ENCODE results near the gene PALM3.

Gene PALM3

GRCh38 chr19:14080887-14081796, 19.3 kb upstream of the PALM3 start:
- Histone ChIP-seq H3K27me3 (no peaks in the 10 kb centered on the region), H3K27ac (peak overlapping the region; percentile 78), H3K4me2 (peak overlapping the region; percentile 92), H3K9ac (peak overlapping the region; percentile 83), H3K9me3 (no peaks in the 10 kb centered on the region), H3K36me3 (peaks cover 13% of the 10 kb centered on the region), H3K4me3 (peak overlapping the region; percentile 79), H4K20me1 (no peaks in the 10 kb centered on the region), H3K4me1 (peaks cover 40% of the 10 kb centered on the region)
- TF ChIP-seq Cebpa-rat (IDR thresholded peaks at IDR 0.05): no peak; the same call in 1 of the 2 replicates

DNA sequence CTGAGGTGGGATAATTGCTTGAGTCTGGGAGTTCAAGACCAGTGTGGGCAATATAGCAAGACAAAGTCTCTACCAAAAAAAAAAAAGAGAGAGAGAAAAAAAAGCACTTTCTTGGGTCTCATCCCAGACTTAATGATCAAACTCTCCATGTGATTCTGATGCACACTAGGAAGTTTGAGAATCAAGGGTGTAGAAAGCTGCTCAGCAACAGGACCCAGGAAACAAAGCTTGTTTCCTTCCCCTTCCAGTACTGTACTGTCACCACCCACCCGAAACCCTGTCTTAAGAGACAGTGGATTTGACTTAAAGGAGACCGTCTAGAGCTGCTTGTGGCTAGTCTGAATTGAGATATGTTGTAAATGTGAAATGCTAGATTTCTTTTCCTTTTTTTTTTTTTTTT, 16.5 kb upstream of the PALM3 start:
- H3K9me3 ChIP-seq: no peaks in the 10 kb centered on the region
- no peak overlapping the region for H3K9ac ChIP-seq
- peaks cover 17% of the 10 kb centered on the region for H3K27me3 ChIP-seq
- no peaks in the 10 kb centered on the region for H3K36me3 ChIP-seq
- 0 out of 2 replicates have a peak, but pooled peaks cover 7% of the 10 kb centered on the region for H4K20me1 ChIP-seq
- peak overlapping the region; percentile 50 for H3K4me2 ChIP-seq
- H3K4me1 ChIP-seq: peaks cover 63% of the 10 kb centered on the region
- no peak overlapping the region for H3K27ac ChIP-seq
- no peak for TF ChIP-seq Cebpa-rat (IDR thresholded peaks at IDR 0.05)
- no peak overlapping the region for H3K4me3 ChIP-seq

DNA sequence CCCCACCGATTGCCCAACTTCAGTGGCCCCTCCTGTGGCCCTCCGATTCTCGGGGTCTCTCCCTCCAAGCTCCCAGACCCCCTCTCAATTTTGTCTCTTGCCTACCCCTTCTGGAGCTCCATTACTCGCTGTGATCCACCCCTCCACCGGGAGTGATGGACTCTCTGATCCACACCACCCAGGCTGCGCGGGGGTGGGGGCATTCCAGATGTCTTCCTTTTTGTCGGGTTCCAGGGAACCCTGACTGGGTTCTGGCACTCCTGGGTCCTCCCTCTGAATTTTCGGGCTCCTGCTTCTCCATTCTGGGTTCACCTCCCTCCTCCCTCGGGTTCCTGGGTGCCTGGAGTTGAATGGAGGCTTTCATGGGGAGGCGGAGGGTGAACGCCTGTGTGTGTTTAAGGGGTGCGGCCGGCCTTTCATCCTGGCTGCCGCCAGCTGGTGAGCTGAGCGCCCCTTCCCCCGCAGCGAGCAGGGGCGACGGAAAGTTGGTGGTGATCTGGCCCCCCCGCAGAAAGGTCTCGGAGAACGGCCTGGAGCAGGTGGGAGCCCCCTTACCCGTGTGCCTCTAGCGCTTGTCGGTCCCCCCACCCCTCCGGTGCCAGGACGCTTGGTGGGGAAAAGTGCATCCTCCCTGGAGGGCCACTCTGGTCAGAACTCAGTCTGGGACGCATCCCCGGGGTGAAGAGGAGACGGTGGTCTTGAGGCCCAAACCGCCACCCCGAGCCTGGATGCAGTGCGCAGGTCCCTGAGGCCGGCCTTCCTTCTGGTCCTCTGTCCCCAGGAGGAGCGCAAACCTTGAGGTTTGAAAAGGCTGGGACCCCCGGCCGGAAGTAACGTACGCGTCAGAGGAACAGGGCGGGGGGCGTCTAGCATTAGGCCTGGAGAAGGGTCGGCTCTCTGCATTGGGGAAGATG, 12.3 kb upstream of the PALM3 start:
- no peaks in the 10 kb centered on the region for H3K9me3 ChIP-seq
- no peak overlapping the region for H3K27ac ChIP-seq
- H4K20me1 ChIP-seq: 0 out of 2 replicates have a peak, but pooled peaks cover 7% of the 10 kb centered on the region
- peak overlapping the region; percentile 97 for H3K4me2 ChIP-seq
- peak overlapping the region; percentile 71 for H3K9ac ChIP-seq
- H3K27me3 ChIP-seq: peaks cover 35% of the 10 kb centered on the region
- no peaks in the 10 kb centered on the region for H3K36me3 ChIP-seq
- no peak for TF ChIP-seq Cebpa-rat (IDR thresholded peaks at IDR 0.05)
- H3K4me3 ChIP-seq: peak overlapping the region; percentile 72
- H3K4me1 ChIP-seq: peaks cover 56% of the 10 kb centered on the region

GRCh38 chr19:14073261-14073924, 11.5 kb upstream of the PALM3 start:
- H3K27me3 ChIP-seq: peaks cover 35% of the 10 kb centered on the region
- H3K36me3 ChIP-seq: no peaks in the 10 kb centered on the region
- H3K4me3 ChIP-seq: peak overlapping the region; percentile 72
- peak overlapping the region; percentile 97 for H3K4me2 ChIP-seq
- no peak overlapping the region for H3K27ac ChIP-seq
- no peak for TF ChIP-seq Cebpa-rat (IDR thresholded peaks at IDR 0.05)
- H3K9me3 ChIP-seq: no peaks in the 10 kb centered on the region
- peaks cover 52% of the 10 kb centered on the region for H3K4me1 ChIP-seq
- H4K20me1 ChIP-seq: 0 out of 2 replicates have a peak, but pooled peaks cover 7% of the 10 kb centered on the region
- peak overlapping the region; percentile 71 for H3K9ac ChIP-seq

DNA sequence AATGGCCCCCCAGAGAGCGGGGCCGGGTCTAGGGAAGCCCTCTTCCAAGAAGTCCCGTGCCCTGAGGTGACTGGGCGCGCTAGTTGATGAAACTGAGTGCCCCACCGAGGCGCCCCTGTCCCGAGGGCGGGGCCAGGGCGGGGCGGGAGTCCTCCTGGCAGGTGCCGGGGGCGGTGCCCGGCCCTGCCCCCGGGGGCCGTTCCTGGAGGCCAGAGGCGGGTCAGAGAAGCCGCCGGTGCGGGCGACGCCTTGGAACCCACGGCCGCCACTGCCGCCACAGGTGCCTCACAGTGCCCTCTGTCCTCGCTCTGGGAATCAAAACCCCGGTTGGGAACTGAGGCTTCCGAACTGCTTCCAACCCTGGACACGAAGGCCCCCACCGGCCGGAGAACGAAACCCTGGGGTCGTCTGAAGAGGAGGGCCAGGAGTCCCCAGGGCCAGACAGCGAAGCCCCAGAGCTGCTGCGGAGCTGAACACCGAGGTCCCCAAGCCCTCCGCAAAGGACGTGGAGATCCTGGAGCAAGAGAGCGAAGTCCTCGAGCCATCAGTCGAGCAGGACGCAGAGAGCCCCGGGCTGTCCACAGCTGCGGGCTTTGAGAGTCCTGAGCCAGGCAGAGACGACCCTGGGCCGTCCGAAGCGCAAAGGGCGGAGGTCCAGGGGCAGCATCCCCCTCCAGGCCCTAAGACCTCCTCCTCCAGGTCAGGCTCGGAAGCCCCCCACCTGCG, 10.8 kb upstream of the PALM3 start, which contains the start of gene MISP3:
Gene MISP3, plus strand, starts transcription at position 252 of the 726 bp plus-strand sequence. CDS start 524 bp downstream, outside the sequence.
- H3K9ac ChIP-seq: peak within 1 kb of the TSS; percentile 71
- peak within 1 kb of the TSS; percentile 97 for H3K4me2 ChIP-seq
- no peaks in the 10 kb centered on the region for H3K36me3 ChIP-seq
- H3K4me3 ChIP-seq: peak within 1 kb of the TSS; percentile 72
- no peaks in the 10 kb centered on the region for H3K9me3 ChIP-seq
- H4K20me1 ChIP-seq: 0 out of 2 replicates have a peak, but pooled peaks cover 7% of the 10 kb centered on the region
- no peak within 1 kb of the TSS for H3K27ac ChIP-seq
- H3K27me3 ChIP-seq: peaks cover 35% of the 10 kb centered on the region
- H3K4me1 ChIP-seq: peaks cover 51% of the 10 kb centered on the region
- no peak for TF ChIP-seq Cebpa-rat (IDR thresholded peaks at IDR 0.05)

DNA sequence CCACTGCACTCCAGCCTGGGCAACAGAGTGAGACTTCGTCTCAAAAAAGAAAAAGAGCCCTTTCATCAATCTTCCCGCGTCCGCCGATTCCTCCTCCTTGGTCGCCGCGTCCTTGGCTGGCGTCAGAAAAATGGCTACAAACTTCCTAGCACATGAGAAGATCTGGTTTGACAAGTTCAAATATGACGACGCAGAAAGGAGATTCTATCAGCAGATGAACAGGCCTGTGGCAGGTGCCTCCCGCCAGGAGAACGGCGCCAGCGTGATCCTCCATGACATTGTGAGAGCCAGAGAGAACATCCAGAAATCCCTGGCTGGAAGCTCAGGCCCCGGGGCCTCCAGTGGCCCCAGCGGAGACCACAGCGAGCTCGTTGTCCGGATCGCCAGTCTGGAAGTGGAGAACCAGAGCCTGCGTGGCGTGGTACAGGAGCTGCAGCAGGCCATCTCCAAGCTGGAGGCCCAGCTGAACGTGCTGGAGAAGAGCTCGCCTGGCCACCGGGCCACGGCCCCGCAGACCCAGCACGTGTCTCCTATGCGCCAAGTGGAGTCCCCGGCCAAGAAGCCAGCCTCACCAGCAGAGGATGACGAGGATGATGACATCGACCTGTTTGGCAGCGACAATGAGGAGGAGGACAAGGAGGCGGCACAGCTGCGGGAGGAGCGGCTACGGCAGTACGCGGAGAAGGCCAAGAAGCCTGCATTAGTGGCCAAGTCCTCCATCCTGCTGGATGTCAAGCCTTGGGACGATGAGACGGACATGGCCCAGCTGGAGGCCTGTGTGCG, 8.6 kb upstream of the PALM3 start:
- no peaks in the 10 kb centered on the region for H3K36me3 ChIP-seq
- H3K27ac ChIP-seq: no peak overlapping the region
- peaks cover 43% of the 10 kb centered on the region for H3K4me1 ChIP-seq
- H3K9me3 ChIP-seq: no peaks in the 10 kb centered on the region
- H3K4me2 ChIP-seq: no peak overlapping the region
- 0 out of 2 replicates have a peak, but pooled peaks cover 7% of the 10 kb centered on the region for H4K20me1 ChIP-seq
- H3K4me3 ChIP-seq: no peak overlapping the region
- H3K9ac ChIP-seq: no peak overlapping the region
- H3K27me3 ChIP-seq: peaks cover 35% of the 10 kb centered on the region
- TF ChIP-seq Cebpa-rat (IDR thresholded peaks at IDR 0.05): no peak

- peaks cover 7% of the 10 kb centered on the region for H3K4me1 ChIP-seq
- no peak overlapping the region for H3K4me3 ChIP-seq
- no peaks in the 10 kb centered on the region for H4K20me1 ChIP-seq
- H3K27ac ChIP-seq: no peak overlapping the region
- H3K9ac ChIP-seq: no peak overlapping the region
- no peak overlapping the region for H3K4me2 ChIP-seq
- H3K27me3 ChIP-seq: no peaks in the 10 kb centered on the region
- H3K9me3 ChIP-seq: no peaks in the 10 kb centered on the region
- TF ChIP-seq Cebpa-rat (IDR thresholded peaks at IDR 0.05): no peak
- no peaks in the 10 kb centered on the region for H3K36me3 ChIP-seq
Observed at GRCh38 chr19:14066134-14066533, 4.3 kb upstream of the PALM3 start.

DNA sequence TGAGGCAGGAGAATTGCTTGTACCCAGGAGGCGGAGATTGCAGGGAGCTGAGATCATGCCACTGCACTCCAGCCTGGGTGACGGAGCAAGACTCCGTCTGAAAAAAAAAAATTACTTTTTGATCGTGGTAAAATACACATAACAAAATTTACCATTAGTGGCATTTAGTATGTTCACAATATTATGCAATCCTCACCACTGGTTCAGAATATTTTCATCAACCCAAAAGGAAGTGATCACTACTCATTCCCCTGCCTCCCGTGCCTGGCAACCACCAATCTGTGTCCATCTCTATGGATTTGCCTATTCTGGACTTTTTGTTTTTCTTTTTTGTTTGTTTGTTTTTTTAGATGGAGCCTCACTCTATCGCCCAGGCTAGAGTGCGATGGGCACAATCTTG, 1.2 kb upstream of the PALM3 start:
- Histone ChIP-seq H3K9ac (no peak overlapping the region), H3K4me1 (peaks cover 14% of the 10 kb centered on the region), H3K27ac (no peak overlapping the region), H3K4me2 (no peak overlapping the region), H3K4me3 (no peak overlapping the region), H4K20me1 (no peaks in the 10 kb centered on the region), H3K36me3 (no peaks in the 10 kb centered on the region), H3K27me3 (peaks cover 12% of the 10 kb centered on the region), H3K9me3 (no peaks in the 10 kb centered on the region)
- no peak for TF ChIP-seq Cebpa-rat (IDR thresholded peaks at IDR 0.05)
